Progenitor cell of endocrine pancreas (in vitro differentiated cells): ENCODE results near the gene PRPF6. TPM values are rescaled to one million over a fixed set of nuclear protein-coding genes. Genes with fewer than 3 reads are reported as not detected.

Experiments
- DNase-seq: peaks from one replicate; pipeline ENCODE4 v3.0.0; 2021; ENCODE audit warnings: low spot score; ENCODE audit not compliant: unreplicated experiment
- H3K27ac Mint-ChIP-seq: 2 replicates; pipeline ENCODE4 v1.8.0; 2021; ENCODE audit warnings: mild to moderate bottlenecking, moderate library complexity, mixed read lengths
- H3K27me3 Mint-ChIP-seq: 2 replicates; pipeline ENCODE4 v1.8.0; 2021; ENCODE audit warnings: mixed read lengths
- H3K36me3 Mint-ChIP-seq: 2 replicates; pipeline ENCODE4 v1.8.0; 2022; ENCODE audit warnings: mixed read lengths; ENCODE audit not compliant: insufficient read depth
- H3K4me1 Mint-ChIP-seq: 2 replicates; pipeline ENCODE4 v1.8.0; 2021; ENCODE audit warnings: low read depth, mixed read lengths
- H3K4me3 Mint-ChIP-seq: 2 replicates; pipeline ENCODE4 v1.8.0; 2021; ENCODE audit warnings: low read depth, mild to moderate bottlenecking, moderate library complexity, mixed read lengths
- H3K9me3 Mint-ChIP-seq: 2 replicates; pipeline ENCODE4 v1.8.0; 2021; ENCODE audit warnings: low read depth, mixed read lengths
- CTCF ChIP-seq: fragments of 200-600 bp; sonication (generic); IDR thresholded peaks from one replicate; pipeline ENCODE4 v1.5.0; 2021; ENCODE audit warnings: antibody characterized with exemption, mild to moderate bottlenecking; ENCODE audit not compliant: unreplicated experiment
- total RNA-seq: library from RNA; stranded (reverse); gene quantifications from 2 replicates; pipeline ENCODE4 v1.2.1, GENCODE V29; 2021

Gene PRPF6
- total RNA-seq, 1 donor from 2014 or later, result 76.4 TPM

GRCh38 chr20:64055893-64056638, 75.1 kb downstream of the PRPF6 start:
- Mint-ChIP-seq H3K4me1 (peaks cover 6% of the 10 kb centered on the region), H3K36me3 (no peaks in the 10 kb centered on the region), H3K4me3 (no peak overlapping the region), H3K27me3 (peaks cover 26% of the 10 kb centered on the region), H3K27ac (no peak overlapping the region), H3K9me3 (no peaks in the 10 kb centered on the region)
- no peak for DNase-seq
- no peak for TF ChIP-seq CTCF

- H3K36me3 Mint-ChIP-seq, result no peaks in the 10 kb centered on the region
- peaks cover 6% of the 10 kb centered on the region for H3K4me1 Mint-ChIP-seq
- H3K4me3 Mint-ChIP-seq, result no peak overlapping the region
- no peaks in the 10 kb centered on the region for H3K9me3 Mint-ChIP-seq
- H3K27ac Mint-ChIP-seq, result no peak overlapping the region
- DNase-seq, result no peak
- no peak for TF ChIP-seq CTCF
- peaks cover 24% of the 10 kb centered on the region for H3K27me3 Mint-ChIP-seq
Observed at GRCh38 chr20:64056639-64056888, 75.6 kb downstream of the PRPF6 start.

GRCh38 chr20:64056889-64057627, 76.1 kb downstream of the PRPF6 start:
- H3K36me3 Mint-ChIP-seq, result no peaks in the 10 kb centered on the region
- no peak for DNase-seq
- no peak overlapping the region for H3K4me3 Mint-ChIP-seq
- TF ChIP-seq CTCF, result no peak
- no peaks in the 10 kb centered on the region for H3K9me3 Mint-ChIP-seq
- no peak overlapping the region for H3K27ac Mint-ChIP-seq
- peaks cover 20% of the 10 kb centered on the region for H3K27me3 Mint-ChIP-seq
- H3K4me1 Mint-ChIP-seq, result peaks cover 7% of the 10 kb centered on the region

- Mint-ChIP-seq H3K27me3 (peaks cover 16% of the 10 kb centered on the region), H3K36me3 (no peaks in the 10 kb centered on the region), H3K9me3 (no peaks in the 10 kb centered on the region), H3K27ac (no peak overlapping the region), H3K4me1 (peaks cover 11% of the 10 kb centered on the region), H3K4me3 (no peak overlapping the region)
- peak; percentile 87 for TF ChIP-seq CTCF
- DNase-seq, result peak; percentile 86
Observed at GRCh38 chr20:64057628-64058498, 76.9 kb downstream of the PRPF6 start.

GRCh38 chr20:64058536-64058935, 77.6 kb downstream of the PRPF6 start:
- TF ChIP-seq CTCF, result no peak
- Mint-ChIP-seq H3K4me1 (peaks cover 11% of the 10 kb centered on the region), H3K4me3 (no peak overlapping the region), H3K9me3 (no peaks in the 10 kb centered on the region), H3K27me3 (peaks cover 9% of the 10 kb centered on the region), H3K36me3 (no peaks in the 10 kb centered on the region), H3K27ac (no peak overlapping the region)
- no peak for DNase-seq
